Measurements from ENCODE around the gene TMCC1. TPM values are rescaled to one million over a fixed set of nuclear protein-coding genes. Genes with fewer than 3 reads are reported as not detected.
A peak's percentile ranks its signal among the peaks of the same experiment; 100 is the strongest.
"Not testable (repeated sequence)": the region's sequence is repeated elsewhere in the genome, so short reads cannot be mapped to it uniquely, and the experiment has no call there.

The TMCC1 gene
- polyA plus RNA-seq, 1 donor: 25.3 TPM

DNA sequence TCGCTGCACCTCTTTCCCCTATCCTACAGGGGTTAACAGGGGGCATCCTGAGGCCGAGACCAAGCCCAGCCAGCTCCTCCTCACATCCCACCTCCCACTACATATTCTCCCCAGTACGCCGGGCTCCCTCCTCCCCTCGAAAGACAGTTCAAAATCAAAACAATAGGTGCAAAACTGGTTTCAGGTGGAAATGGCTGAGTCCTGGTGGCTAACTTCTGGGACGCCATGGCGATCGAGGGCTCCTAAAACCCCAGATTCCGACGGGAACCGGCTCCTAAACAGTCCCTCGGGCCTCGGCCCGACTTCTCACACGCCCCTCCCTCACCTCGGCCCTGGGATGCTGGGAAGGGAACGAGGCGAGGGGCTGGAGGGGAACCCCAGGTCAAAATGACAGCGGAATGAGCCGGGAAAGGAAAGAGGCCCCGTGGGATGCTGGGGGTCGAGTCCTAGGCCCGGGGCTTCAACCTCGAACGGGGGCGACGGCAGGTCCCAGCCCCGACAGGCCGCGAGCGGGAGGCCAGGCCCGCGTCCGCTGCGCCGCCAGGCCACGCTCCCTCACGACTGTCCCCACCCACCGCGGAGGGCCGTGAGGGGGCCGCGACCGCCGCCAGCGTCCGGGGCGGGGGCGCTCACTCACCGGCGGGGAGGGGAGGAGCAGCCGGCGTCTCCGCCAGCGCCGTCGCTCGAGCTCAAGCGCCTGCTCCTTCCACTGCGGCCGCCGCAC lies 492 bp downstream of the TMCC1 start:
- peak; percentile 58 for DNase-seq

- DNase-seq: no peak
These were observed 1.0 kb downstream of the TMCC1 start for GRCh38 chr3:129892486-129892856.

- DNase-seq: no peak
These were observed 2.6 kb downstream of the TMCC1 start for GRCh38 chr3:129890891-129891290.

- no peak for DNase-seq
These were observed 3.4 kb downstream of the TMCC1 start for GRCh38 chr3:129890125-129890524.

DNA sequence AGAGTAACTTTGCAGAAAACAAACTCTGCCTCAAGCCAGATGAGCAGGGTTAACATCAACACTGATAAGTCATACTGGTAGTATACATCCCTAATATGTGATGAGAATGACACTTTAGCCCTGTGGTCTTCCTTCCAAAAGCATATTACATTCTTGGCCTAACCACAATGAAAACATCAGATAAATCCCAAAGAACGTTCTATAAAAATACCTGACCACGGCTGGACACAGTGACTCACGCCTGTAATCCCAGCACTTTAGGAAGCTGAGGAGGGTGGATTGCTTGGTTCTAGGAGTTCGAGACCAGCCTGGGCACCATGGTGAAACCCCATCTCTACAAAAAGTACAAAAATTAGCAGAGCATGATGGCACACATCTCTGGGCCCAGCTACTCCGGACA lies 4.7 kb downstream of the TMCC1 start:
- no peak for DNase-seq

DNA sequence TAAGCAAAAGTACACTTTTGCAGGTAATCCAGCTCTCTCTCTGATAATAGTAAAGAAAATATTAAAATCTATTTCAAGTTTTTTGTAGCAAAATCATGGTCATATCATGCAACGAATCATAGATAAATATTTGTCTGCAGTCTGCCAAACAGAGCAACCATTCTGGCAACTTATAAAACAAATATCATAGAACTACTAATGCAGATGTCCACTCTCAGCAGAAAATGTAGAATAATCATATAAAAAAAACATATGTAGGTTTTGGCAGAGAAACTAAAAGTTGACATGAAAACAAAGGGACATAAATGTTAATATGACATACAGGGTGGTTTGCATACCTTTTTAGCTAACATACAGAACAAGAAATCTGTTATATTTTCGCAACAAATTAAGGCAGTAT lies 12.2 kb downstream of the TMCC1 start:
- no peak for DNase-seq

DNA sequence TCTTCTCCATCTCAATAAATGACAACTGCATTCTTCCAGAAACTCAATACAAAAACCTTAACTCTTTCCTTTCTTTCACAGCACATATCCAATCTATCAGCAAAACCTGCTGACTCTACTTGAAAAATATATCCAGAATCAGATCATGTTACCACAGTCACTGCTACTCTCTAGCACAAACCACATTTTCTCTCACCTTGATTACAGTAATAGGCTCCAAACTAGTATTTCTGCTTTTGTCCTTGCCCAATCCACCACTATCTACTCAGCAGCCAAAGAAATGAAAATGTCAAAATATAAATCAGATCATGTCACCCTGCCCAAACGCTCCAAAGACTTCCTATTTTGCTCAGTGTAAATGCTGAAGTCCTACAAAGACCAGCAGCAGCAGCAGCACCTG lies 15.2 kb downstream of the TMCC1 start:
- no peak for DNase-seq

DNA sequence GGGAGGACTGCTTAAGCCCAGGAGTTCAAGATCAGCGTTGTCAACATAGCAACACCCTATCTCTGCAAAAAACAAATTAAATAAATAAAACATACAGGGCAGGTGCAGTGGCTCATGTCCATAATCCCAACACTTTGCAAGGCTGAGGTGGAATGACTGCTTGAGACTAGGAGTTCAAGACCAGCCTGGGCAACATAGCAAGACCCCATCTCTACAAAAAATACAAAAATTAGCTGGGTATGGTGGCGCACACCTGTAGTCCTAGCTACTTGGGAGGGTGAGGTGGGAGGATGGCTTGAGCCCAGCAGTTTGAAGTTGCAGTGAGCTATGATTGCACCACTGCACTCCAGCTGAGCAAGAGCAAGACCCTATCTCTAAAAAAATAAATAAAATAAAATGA lies 19.0 kb downstream of the TMCC1 start:
- not testable (repeated sequence) for DNase-seq

GRCh38 chr3:129868912-129869311 lies 24.6 kb downstream of the TMCC1 start:
- no peak for DNase-seq

- no peak for DNase-seq
These were observed 25.9 kb downstream of the TMCC1 start for GRCh38 chr3:129867506-129868124.

DNA sequence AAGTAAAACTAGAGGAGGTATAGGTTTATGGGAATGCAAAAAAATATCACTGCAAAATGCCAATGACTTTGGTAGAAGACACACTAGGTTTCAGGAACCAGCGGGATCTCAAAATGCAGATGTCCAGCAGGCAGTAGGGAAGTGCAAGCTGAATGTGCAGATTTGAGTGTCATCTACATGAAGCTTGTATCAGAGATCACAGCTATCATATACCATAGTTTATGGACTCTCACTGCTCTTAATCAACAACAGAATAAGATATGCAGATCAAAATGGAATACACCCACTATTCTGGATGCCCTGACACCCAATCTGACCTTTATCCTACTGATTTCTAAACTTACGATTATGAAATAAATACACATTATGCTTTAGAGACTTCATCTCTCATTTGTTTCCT lies 27.7 kb downstream of the TMCC1 start:
- no peak for DNase-seq

DNA sequence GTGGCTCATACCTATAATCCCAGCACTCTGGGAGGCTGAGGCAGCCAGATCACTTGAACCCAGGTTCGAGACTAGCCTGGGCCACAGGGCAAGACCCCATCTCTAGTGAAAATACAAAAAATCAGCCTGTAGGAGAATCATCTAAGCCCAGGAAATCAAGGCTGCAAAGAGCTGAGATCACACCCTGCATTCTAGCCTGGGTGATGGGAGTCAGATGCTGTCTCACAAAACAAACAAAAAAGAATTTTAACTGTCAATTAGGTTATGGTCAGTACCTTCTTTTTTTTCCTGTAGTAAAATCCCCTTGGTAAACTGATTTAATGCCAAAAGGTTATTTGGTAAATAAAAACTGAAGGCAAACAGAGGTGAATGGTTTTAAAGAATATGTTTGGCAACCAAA lies 29.0 kb downstream of the TMCC1 start:
- no peak for DNase-seq

DNA sequence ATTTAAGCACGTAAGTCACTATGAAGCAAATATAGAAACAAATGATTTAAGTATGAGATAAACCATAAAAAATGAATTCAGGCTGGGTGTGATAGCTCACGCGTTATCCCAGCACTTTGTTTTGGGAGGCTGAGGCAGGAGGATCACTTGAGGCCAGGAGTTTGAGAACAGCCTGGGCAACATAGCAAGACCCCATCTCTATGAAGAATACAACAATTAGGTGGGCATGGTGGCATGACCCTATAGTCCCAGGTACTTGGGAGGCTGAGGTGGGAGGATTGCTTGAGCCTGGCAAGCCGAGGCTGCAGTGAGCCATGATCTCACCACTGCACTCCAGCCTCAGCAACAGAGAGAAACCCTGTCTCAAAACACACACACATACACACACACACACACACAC lies 34.2 kb downstream of the TMCC1 start:
- DNase-seq: no peak

- no peak for DNase-seq
These were observed 35.6 kb downstream of the TMCC1 start for GRCh38 chr3:129857899-129858298.

DNA sequence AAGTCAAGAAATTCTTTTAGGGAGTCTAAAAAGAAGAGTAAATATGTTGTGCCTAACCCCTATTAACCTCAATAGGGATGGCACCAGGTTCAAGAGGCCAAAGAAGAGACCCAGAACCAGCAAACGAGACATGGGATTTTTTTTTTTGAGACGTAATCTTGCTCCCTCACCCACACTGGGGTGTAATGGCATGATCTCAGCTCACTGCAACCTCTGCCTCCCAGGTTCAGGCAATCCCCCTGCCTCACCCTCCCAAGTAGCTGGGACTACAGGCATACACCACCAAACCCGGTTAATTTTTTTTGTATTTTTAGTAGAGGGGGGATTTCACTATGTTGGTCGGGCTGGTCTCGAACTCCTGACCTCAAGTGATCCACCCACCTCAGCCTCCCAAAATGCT lies 36.7 kb downstream of the TMCC1 start:
- not testable (repeated sequence) for DNase-seq

DNA sequence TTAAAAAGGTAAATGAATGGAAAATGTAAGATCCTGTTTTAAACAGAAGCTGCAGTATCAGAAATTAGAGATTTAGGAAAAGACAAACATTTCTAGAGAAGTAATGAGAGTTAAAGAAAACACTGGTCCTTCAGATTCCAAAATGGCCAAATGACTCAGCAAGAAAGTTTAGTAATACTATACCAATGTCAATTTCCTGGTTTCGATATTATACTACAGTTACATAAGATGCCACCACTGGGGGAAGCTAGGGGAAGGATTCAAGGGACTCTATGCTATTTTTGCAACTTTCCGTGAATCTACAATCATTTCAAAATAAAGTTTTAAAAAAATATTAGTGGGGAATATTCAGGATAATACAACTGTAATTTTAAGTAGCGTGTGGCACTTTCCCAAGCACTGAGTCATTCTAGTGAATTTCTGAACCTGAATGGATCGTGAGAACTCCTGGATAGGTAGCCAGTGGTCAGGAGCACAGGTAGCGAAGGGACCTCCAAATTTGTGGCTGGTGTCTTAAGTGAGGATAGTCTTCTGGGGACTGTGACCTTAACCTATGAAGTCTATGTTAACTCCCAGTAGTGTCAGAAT lies 37.6 kb downstream of the TMCC1 start:
- DNase-seq: no peak

- DNase-seq: no peak
These were observed 38.2 kb downstream of the TMCC1 start for GRCh38 chr3:129855170-129855831.

DNA sequence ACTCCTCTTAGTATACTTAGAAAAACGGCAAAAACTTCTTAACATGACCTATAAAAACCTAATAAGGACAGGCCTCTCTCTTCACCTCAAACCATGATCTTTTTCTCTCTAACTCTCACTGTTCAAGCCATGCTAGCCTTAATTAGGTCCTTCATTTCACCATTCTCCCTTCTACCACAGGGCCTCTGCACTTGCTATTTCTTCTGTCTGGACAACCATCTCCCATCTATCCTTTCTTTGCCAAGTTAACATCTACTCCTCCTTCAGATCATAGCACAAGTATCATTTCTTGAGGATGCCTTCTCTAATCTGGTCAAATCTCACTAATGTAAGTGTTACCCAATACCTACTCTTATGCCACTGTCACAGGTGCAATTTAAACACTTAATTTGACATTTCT lies 39.1 kb downstream of the TMCC1 start:
- DNase-seq: no peak

DNA sequence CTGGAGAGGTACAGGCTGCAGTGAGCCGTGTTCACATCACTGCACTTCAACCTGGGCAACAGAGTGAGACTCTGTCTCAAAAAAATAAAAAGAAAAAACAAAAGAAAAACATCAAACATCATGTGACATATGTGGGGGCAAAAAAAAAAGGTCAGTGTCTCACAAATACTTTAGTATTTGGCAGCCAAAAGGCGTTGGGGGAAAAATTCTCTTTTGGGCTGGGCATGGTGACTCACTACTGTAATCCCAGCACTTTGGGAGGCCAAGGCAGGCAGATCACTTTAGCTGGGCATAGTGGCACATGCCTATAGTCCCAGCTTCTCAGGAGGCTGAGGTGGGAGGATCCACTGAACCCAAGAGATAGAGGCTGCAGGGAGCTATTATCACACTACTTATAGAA lies 47.6 kb downstream of the TMCC1 start:
- no peak for DNase-seq

GRCh38 chr3:129840707-129841360 lies 52.7 kb downstream of the TMCC1 start:
- no peak for DNase-seq

GRCh38 chr3:129838086-129838485 lies 55.4 kb downstream of the TMCC1 start:
- DNase-seq: no peak

DNA sequence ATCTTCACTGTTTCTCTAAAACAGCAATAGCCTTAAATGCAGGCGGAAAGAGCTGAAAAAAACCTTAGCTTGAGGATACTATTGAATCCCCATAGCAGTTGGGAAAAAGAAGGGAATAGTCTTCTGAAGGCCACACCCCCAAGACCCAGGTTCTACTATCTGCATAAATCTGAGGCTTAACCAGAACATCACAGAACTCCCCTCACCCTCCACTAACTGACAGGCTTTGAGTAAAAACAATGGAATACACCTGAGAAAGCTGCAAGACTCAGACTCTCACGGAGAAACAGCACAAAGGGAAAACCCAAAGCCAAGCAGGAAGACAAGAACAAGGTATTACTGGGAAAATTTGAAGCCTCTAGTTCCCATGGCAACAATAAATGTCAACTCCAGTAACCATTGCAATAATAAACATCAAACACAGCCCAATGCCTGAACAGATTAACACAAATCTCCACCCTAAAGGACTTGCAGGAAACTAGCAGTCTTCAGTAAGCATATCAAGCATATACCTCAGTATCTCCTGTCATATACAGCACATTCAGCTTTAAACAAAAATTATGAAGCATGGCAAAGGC lies 56.4 kb downstream of the TMCC1 start:
- DNase-seq: no peak

All from left kidney (tissue), 2 donors.